GM04503 (cell line): Measurements from ENCODE around the gene GPR15LG.
"Not testable (repeated sequence)": the region's sequence is repeated elsewhere in the genome, so short reads cannot be mapped to it uniquely, and the experiment has no call there.

Experiments
- DNase-seq: peaks from one replicate; pipeline ENCODE4 v3.0.0-alpha.2; 2012; ENCODE audit warnings: low read depth

GPR15LG gene

GRCh38 chr10:84173501-84173929 lies at the start of gene GPR15LG:
Gene GPR15LG (plus strand): TSS chr10:84173801. CDS start chr10:84173852, 51 bp downstream.
- DNase-seq, result no peak

- not testable (repeated sequence) for DNase-seq
Measured at GRCh38 chr10:84125910-84126784, 47.5 kb upstream of the GPR15LG start.

- DNase-seq, result no peak
Measured at GRCh38 chr10:84126785-84127167, 46.8 kb upstream of the GPR15LG start.

- no peak for DNase-seq
Measured at GRCh38 chr10:84135836-84136235, 37.8 kb upstream of the GPR15LG start.

- DNase-seq, result no peak
Measured at GRCh38 chr10:84137811-84138210, 35.8 kb upstream of the GPR15LG start.

GRCh38 chr10:84138478-84139125 lies 35.0 kb upstream of the GPR15LG start:
- DNase-seq, result peak; percentile 3

- peak; percentile 88 for DNase-seq
Measured at GRCh38 chr10:84139126-84140035, 34.2 kb upstream of the GPR15LG start, which contains the start of gene GHITM. Gene GHITM (plus strand): TSS chr10:84139509. CDS start chr10:84141501, 1,992 bp downstream.

- DNase-seq, result peak; percentile 3
Measured at GRCh38 chr10:84140036-84140379, 33.6 kb upstream of the GPR15LG start.

GRCh38 chr10:84147347-84147746 lies 26.3 kb upstream of the GPR15LG start:
- no peak for DNase-seq

- DNase-seq, result peak; percentile 9
Measured at GRCh38 chr10:84148006-84148597, 25.5 kb upstream of the GPR15LG start.

- DNase-seq, result no peak
Measured at GRCh38 chr10:84149854-84150253, 23.7 kb upstream of the GPR15LG start.

GRCh38 chr10:84152769-84153168 lies 20.8 kb upstream of the GPR15LG start:
- no peak for DNase-seq

GRCh38 chr10:84155521-84155920 lies 18.1 kb upstream of the GPR15LG start:
- DNase-seq, result no peak

GRCh38 chr10:84156009-84156408 lies 17.6 kb upstream of the GPR15LG start:
- DNase-seq, result no peak

GRCh38 chr10:84156768-84157167 lies 16.8 kb upstream of the GPR15LG start:
- no peak for DNase-seq

GRCh38 chr10:84158061-84158460 lies 15.5 kb upstream of the GPR15LG start:
- DNase-seq, result no peak

GRCh38 chr10:84158550-84158949 lies 15.1 kb upstream of the GPR15LG start:
- DNase-seq, result no peak

GRCh38 chr10:84159076-84159685 lies 14.4 kb upstream of the GPR15LG start:
- DNase-seq, result no peak

GRCh38 chr10:84160663-84161362 lies 12.8 kb upstream of the GPR15LG start:
- DNase-seq, result no peak

GRCh38 chr10:84163996-84164395 lies 9.6 kb upstream of the GPR15LG start:
- no peak for DNase-seq

- no peak for DNase-seq
Measured at GRCh38 chr10:84164442-84164841, 9.2 kb upstream of the GPR15LG start.
